HepG2 (cell line): ENCODE results near the gene LIFR. TPM values are rescaled to one million over a fixed set of nuclear protein-coding genes. Genes with fewer than 3 reads are reported as not detected.

ENCODE experiments used
- EED ChIP-seq: sonication (generic); formaldehyde crosslinking; IDR thresholded peaks from 2 replicates; pipeline ENCODE4 v1.5.0; 2020; ENCODE audit warnings: mild to moderate bottlenecking, missing genetic modification reagents
- HOXA9 ChIP-seq: sonication (generic); formaldehyde crosslinking; IDR thresholded peaks from 2 replicates; pipeline ENCODE4 v1.8.1; 2022; ENCODE audit warnings: missing genetic modification reagents, mild to moderate bottlenecking, moderate library complexity, borderline replicate concordance
- MYNN ChIP-seq: sonication (generic); formaldehyde crosslinking; IDR thresholded peaks from 2 replicates; pipeline ENCODE4 v1.4.0; 2020; ENCODE audit warnings: mild to moderate bottlenecking, low read depth, missing genetic modification reagents
- NCOA1 ChIP-seq: sonication (generic); formaldehyde crosslinking; IDR thresholded peaks from 2 replicates; pipeline ENCODE4 v1.9.0; 2021; ENCODE audit warnings: missing genetic modification reagents
- PAXIP1 ChIP-seq: sonication (generic); formaldehyde crosslinking; conservative IDR thresholded peaks from 2 replicates; pipeline ENCODE4 v1.4.0; 2020; ENCODE audit warnings: mild to moderate bottlenecking, missing genetic modification reagents, moderate library complexity
- PREB ChIP-seq: sonication (generic); formaldehyde crosslinking; IDR thresholded peaks from 2 replicates; pipeline ENCODE4 v1.4.0; 2020; ENCODE audit warnings: missing genetic modification reagents
- SRF ChIP-seq: IDR thresholded peaks from 2 replicates; pipeline ENCODE4 v1.6.1; 2011; ENCODE audit warnings: mild to moderate bottlenecking, low read depth, low read length, moderate library complexity
- TBL1XR1 ChIP-seq: fragments of 150-350 bp; IDR thresholded peaks from 2 replicates; pipeline ENCODE4 v1.6.1; 2014; ENCODE audit warnings: borderline replicate concordance, low read length; ENCODE audit not compliant: partially characterized antibody
- ZNF549 ChIP-seq: sonication (generic); formaldehyde crosslinking; IDR thresholded peaks from 2 replicates; pipeline ENCODE4 v1.5.0; 2020; ENCODE audit warnings: missing genetic modification reagents
- ZNF691 ChIP-seq: sonication (generic); formaldehyde crosslinking; IDR thresholded peaks from 2 replicates; pipeline ENCODE4 v1.4.0; 2020; ENCODE audit warnings: missing genetic modification reagents, low read depth, mild to moderate bottlenecking, borderline replicate concordance
- ZUFSP ChIP-seq: sonication (generic); formaldehyde crosslinking; IDR thresholded peaks from 2 replicates; pipeline ENCODE4 v1.9.0; 2021; ENCODE audit warnings: missing genetic modification reagents, mild to moderate bottlenecking, borderline replicate concordance
- polyA plus RNA-seq, 8 experiments: library from polyadenylated mRNA; depleted of rRNA in 3 of 8; stranded (reverse) in 7 of 8; unstranded in 1 of 8; fragments of >200 nt; fragmentation: Illumina TruSeq in 4 of 8; extraction: Trizol in 4 of 8; gene quantifications; 2 replicates each; pipeline versions ENCODE4 v1.2.1 to v1.2.3, GENCODE V29; 2011 to 2016; ENCODE audit warnings: low read depth in 4 of 8, missing spikeins in 1 of 8, mixed read lengths in 1 of 8; ENCODE audit not compliant: insufficient read depth in 1 of 8
- total RNA-seq, 5 experiments: library from RNA; depleted of rRNA; stranded (reverse); fragments of >200 nt; fragmentation: Illumina TruSeq; extraction: Trizol; gene quantifications; 2 replicates each; pipeline ENCODE4 v1.2.3, GENCODE V29; 2016; ENCODE audit warnings: low read depth in 1 of 5

Gene LIFR
- total and polyA plus RNA-seq, 2 of the 13 experiments (the other 11 are each of a cell fraction or from before 2014, with no cell fraction given), result 6.3 to 25.2 TPM

GRCh38 chr5:38579105-38579504, 22.7 kb upstream of the LIFR start (continued):
- TF ChIP-seq PAXIP1 (CRISPR knock-in tag) (no peak), EED (CRISPR knock-in tag) (no peak), TBL1XR1 (no peak), ZUFSP (CRISPR knock-in tag) (no peak), HOXA9 (CRISPR knock-in tag) (no peak), SRF (no peak), PREB (no peak), NCOA1 (CRISPR knock-in tag) (no peak), ZNF549 (CRISPR knock-in tag) (no peak), ZNF691 (CRISPR knock-in tag) (no peak), MYNN (CRISPR knock-in tag) (no peak)
